Esophagus squamous epithelium (tissue), 5 donors: ENCODE data around the gene LARP6. TPM values are rescaled to one million over a fixed set of nuclear protein-coding genes. Genes with fewer than 3 reads are reported as not detected.

ENCODE experiments used
- DNase-seq: peaks from one replicate; lab custom pipeline; 2025; lab: John Stamatoyannopoulos, UW
- H3K27ac ChIP-seq, 4 donors: fragments of 200-600 bp; sonication (generic); one replicate each; pipeline ENCODE4 v1.5.1; 2016 to 2019; ENCODE audit warnings: mild to moderate bottlenecking in 1 of 4
- H3K27me3 ChIP-seq, 4 donors: fragments of 200-600 bp; sonication (generic); 1 replicate in 3 of 4; 2 replicates in 1 of 4; pipeline versions ENCODE4 v1.5.1 to v1.6.0; 2017 to 2021; ENCODE audit warnings: antibody characterized with exemption in 1 of 4
- H3K36me3 ChIP-seq, 3 donors: fragments of 200-600 bp; sonication (generic); one replicate each; pipeline ENCODE4 v1.5.1; 2016 to 2019
- H3K4me1 ChIP-seq, 3 donors: fragments of 200-600 bp; sonication (generic); one replicate each; pipeline ENCODE4 v1.5.1; 2017 to 2019
- H3K4me3 ChIP-seq, 4 donors: fragments of 200-600 bp; sonication (generic); 1 replicate in 3 of 4; 2 replicates in 1 of 4; pipeline ENCODE4 v1.5.1; 2016 to 2019; ENCODE audit warnings: mild to moderate bottlenecking in 2 of 4, moderate library complexity in 1 of 4
- H3K9me3 ChIP-seq, 3 donors: fragments of 200-600 bp; sonication (generic); one replicate each; pipeline ENCODE4 v1.5.1; 2016 to 2019
- CTCF ChIP-seq, 6 experiments: fragments of 450-650 bp in 4 of 6; fragments of 200-600 bp in 2 of 6; sonication (generic) in 2 of 6; IDR thresholded peaks; one replicate each; pipeline ENCODE4 v1.5.1; 2016 to 2019; ENCODE audit warnings: antibody characterized with exemption in 6 of 6, mild to moderate bottlenecking in 4 of 6, moderate library complexity in 4 of 6
- POLR2A ChIP-seq, 4 donors: fragments of 450-650 bp; IDR thresholded peaks; one replicate each; pipeline ENCODE4 v1.6.1; 2017; ENCODE audit warnings: antibody characterized with exemption in 4 of 4, mild to moderate bottlenecking in 4 of 4, moderate library complexity in 3 of 4
- WGBS, 2 donors: methylation state at CpG; one replicate each; pipeline ENCODE4 v1.1.5; 2018; 5-methylcytosine and 5-hydroxymethylcytosine counted together
- intact Hi-C: fragments of 100-400 bp; cut with DNase I; formaldehyde crosslinking; loops from one replicate; pipeline ENCODE4 v1.15.0; 2022
- total RNA-seq, 4 donors: library from RNA; depleted of rRNA; stranded (reverse); fragments of >200 nt; gene quantifications; one replicate each; pipeline ENCODE4 v1.1.0, GENCODE V29; 2016
- donor health status: DM: yes; HTN: yes; CAD: no.

LARP6 gene
- total RNA-seq, 4 donors from 2014 or later = 0.30 to 18.7 (median 2.8) TPM

- 43 to 77% methylated on average over 2 of the region's 2 CpGs for WGBS, 2 donors
- intact Hi-C loops = no loop called here
- Histone ChIP-seq H3K27me3 (no peaks in the 10 kb centered on the region), H3K36me3 (no peaks in the 10 kb centered on the region), H3K4me1 (no peaks in the 10 kb centered on the region), H3K4me3 (no peak overlapping the region), H3K9me3 (no peaks in the 10 kb centered on the region), H3K27ac (no peak overlapping the region)
- TF ChIP-seq POLR2A (IDR thresholded peaks at IDR 0.05) (no peak), CTCF (IDR thresholded peaks at IDR 0.05) (no peak)
- DNase-seq = no peak
Measured at GRCh38 chr15:70882361-70882760, 28.4 kb upstream of the LARP6 start.

GRCh38 chr15:70880781-70881180, 26.8 kb upstream of the LARP6 start:
- TF ChIP-seq POLR2A (IDR thresholded peaks at IDR 0.05) (no peak), CTCF (IDR thresholded peaks at IDR 0.05) (no peak)
- Histone ChIP-seq H3K4me1 (no peaks in the 10 kb centered on the region), H3K4me3 (no peak overlapping the region), H3K27ac (no peak overlapping the region), H3K36me3 (no peaks in the 10 kb centered on the region), H3K9me3 (no peaks in the 10 kb centered on the region), H3K27me3 (no peaks in the 10 kb centered on the region)
- intact Hi-C loops = no loop called here
- no peak for DNase-seq
- WGBS, 2 donors = 63 to 74% methylated on average over 2 of the region's 2 CpGs

GRCh38 chr15:70879401-70879800, 25.4 kb upstream of the LARP6 start:
- no peak for DNase-seq
- intact Hi-C loops = no loop called here
- 50 to 71% methylated on average over 2 of the region's 2 CpGs for WGBS, 2 donors
- Histone ChIP-seq H3K27ac (no peak overlapping the region), H3K4me1 (no peaks in the 10 kb centered on the region), H3K4me3 (no peak overlapping the region), H3K9me3 (no peaks in the 10 kb centered on the region), H3K36me3 (no peaks in the 10 kb centered on the region), H3K27me3 (peaks cover 0 to 6% (median 0%) of the 10 kb centered on the region in 4 donors)
- no peak for TF ChIP-seq POLR2A (IDR thresholded peaks at IDR 0.05)
- TF ChIP-seq CTCF (IDR thresholded peaks at IDR 0.05) = no peak

- no peak for DNase-seq
- intact Hi-C loops = no loop called here
- no peaks in the 10 kb centered on the region for H3K36me3 ChIP-seq
Measured at GRCh38 chr15:70876683-70877082, 22.7 kb upstream of the LARP6 start.

GRCh38 chr15:70876011-70876410, 22.1 kb upstream of the LARP6 start:
- no peaks in the 10 kb centered on the region for H3K4me1 ChIP-seq
- 59 to 62% methylated on average over 3 of the region's 3 CpGs for WGBS, 2 donors
- H3K27ac ChIP-seq = no peak overlapping the region
- intact Hi-C loops = no loop called here
- H3K27me3 ChIP-seq = peaks cover 0 to 17% (median 0%) of the 10 kb centered on the region in 4 donors
- DNase-seq = no peak
- no peaks in the 10 kb centered on the region for H3K36me3 ChIP-seq
- TF ChIP-seq POLR2A (IDR thresholded peaks at IDR 0.05) (no peak), CTCF (IDR thresholded peaks at IDR 0.05) (no peak)
- H3K4me3 ChIP-seq = no peak overlapping the region
- H3K9me3 ChIP-seq = no peaks in the 10 kb centered on the region

More at GRCh38 chr15:70876683-70877082, 22.7 kb upstream of the LARP6 start:
- TF ChIP-seq POLR2A (IDR thresholded peaks at IDR 0.05) = no peak
- 81 to 82% methylated on average over 2 of the region's 2 CpGs for WGBS, 2 donors
- peaks cover 0 to 17% (median 0%) of the 10 kb centered on the region in 4 donors for H3K27me3 ChIP-seq
- H3K4me3 ChIP-seq = no peak overlapping the region
- H3K4me1 ChIP-seq = no peaks in the 10 kb centered on the region
- no peaks in the 10 kb centered on the region for H3K9me3 ChIP-seq
- H3K27ac ChIP-seq = no peak overlapping the region
